ENCODE results near the gene NGFR.

- TF ChIP-seq, protein P1, sequence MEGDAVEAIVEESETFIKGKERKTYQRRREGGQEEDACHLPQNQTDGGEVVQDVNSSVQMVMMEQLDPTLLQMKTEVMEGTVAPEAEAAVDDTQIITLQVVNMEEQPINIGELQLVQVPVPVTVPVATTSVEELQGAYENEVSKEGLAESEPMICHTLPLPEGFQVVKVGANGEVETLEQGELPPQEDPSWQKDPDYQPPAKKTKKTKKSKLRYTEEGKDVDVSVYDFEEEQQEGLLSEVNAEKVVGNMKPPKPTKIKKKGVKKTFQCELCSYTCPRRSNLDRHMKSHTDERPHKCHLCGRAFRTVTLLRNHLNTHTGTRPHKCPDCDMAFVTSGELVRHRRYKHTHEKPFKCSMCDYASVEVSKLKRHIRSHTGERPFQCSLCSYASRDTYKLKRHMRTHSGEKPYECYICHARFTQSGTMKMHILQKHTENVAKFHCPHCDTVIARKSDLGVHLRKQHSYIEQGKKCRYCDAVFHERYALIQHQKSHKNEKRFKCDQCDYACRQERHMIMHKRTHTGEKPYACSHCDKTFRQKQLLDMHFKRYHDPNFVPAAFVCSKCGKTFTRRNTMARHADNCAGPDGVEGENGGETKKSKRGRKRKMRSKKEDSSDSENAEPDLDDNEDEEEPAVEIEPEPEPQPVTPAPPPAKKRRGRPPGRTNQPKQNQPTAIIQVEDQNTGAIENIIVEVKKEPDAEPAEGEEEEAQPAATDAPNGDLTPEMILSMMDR (IDR thresholded peaks at IDR 0.05; ENCODE audit: insufficient read depth, low read length, poor library complexity, severe bottlenecking), result no peak
- no peak for TF ChIP-seq EZH2phosphoT487 (conservative IDR thresholded peaks at IDR 0.05; ENCODE audit: low read length)
These were observed 44.4 kb upstream of the NGFR start for GRCh38 chr17:49450735-49451134.
